CD4-positive, CD25-positive, alpha-beta regulatory T cell (primary cell): ENCODE measurements around the gene DUSP28. TPM values are rescaled to one million over a fixed set of nuclear protein-coding genes. Genes with fewer than 3 reads are reported as not detected.

Source experiments
- ATAC-seq, 2 donors: fragments of 150-1000 bp; cut with Tn5 transposase; one replicate each; pipeline ENCODE4 v1.10.0; 2021; ENCODE audit warnings: low read depth in 2 of 2, moderate number of reproducible peaks in 2 of 2, moderate library complexity in 1 of 2
- DNase-seq, 3 donors: peaks; one replicate each; pipeline versions ENCODE4 v3.0.0 to v3.0.0-alpha.2; 2012 to 2022; ENCODE audit warnings: mixed read lengths in 1 of 3
- H3K27ac ChIP-seq: one replicate; pipeline ENCODE4 v1.7.0; 2013; ENCODE audit warnings: mild to moderate bottlenecking, low read length; ENCODE audit not compliant: insufficient read depth, poor library complexity, severe bottlenecking
- H3K27me3 ChIP-seq: one replicate; pipeline ENCODE4 v1.7.0; 2013; ENCODE audit warnings: low read length; ENCODE audit not compliant: control insufficient read depth, insufficient read depth
- H3K36me3 ChIP-seq: one replicate; pipeline ENCODE4 v1.7.0; 2013; ENCODE audit warnings: mild to moderate bottlenecking, low read length, moderate library complexity; ENCODE audit not compliant: control insufficient read depth, insufficient read depth
- H3K4me1 ChIP-seq: 2 replicates; pipeline ENCODE4 v1.7.0; 2013; ENCODE audit warnings: mild to moderate bottlenecking, low read length; ENCODE audit not compliant: insufficient read depth, control insufficient read depth, poor library complexity, severe bottlenecking
- H3K4me3 ChIP-seq: one replicate; pipeline ENCODE4 v1.7.0; 2013; ENCODE audit warnings: low read depth, mild to moderate bottlenecking, low read length, moderate library complexity
- H3K9me3 ChIP-seq, 2 experiments: 1 replicate in 1 of 2; 2 replicates in 1 of 2; pipeline ENCODE4 v1.7.0; 2013; ENCODE audit warnings: low read length in 2 of 2, mild to moderate bottlenecking in 1 of 2, moderate library complexity in 1 of 2; ENCODE audit not compliant: control insufficient read depth in 2 of 2
- H3K27ac Mint-ChIP-seq, 3 donors: one replicate each; pipeline ENCODE4 v1.8.0; 2020 to 2022; ENCODE audit warnings: mild to moderate bottlenecking in 3 of 3, mixed read lengths in 3 of 3, moderate library complexity in 2 of 3
- H3K27me3 Mint-ChIP-seq: one replicate; pipeline ENCODE4 v1.8.0; 2022; ENCODE audit warnings: mild to moderate bottlenecking, mixed read lengths
- H3K36me3 Mint-ChIP-seq: one replicate; pipeline ENCODE4 v1.8.0; 2020; ENCODE audit warnings: mixed read lengths
- H3K4me1 Mint-ChIP-seq, 4 donors: one replicate each; pipeline ENCODE4 v1.8.0; 2020 to 2022; ENCODE audit warnings: mixed read lengths in 4 of 4, mild to moderate bottlenecking in 1 of 4
- H3K4me3 Mint-ChIP-seq, 4 donors: one replicate each; pipeline ENCODE4 v1.8.0; 2020 to 2022; ENCODE audit warnings: mild to moderate bottlenecking in 4 of 4, mixed read lengths in 4 of 4, moderate library complexity in 3 of 4
- H3K9me3 Mint-ChIP-seq, 7 donors: one replicate each; pipeline ENCODE4 v1.8.0; 2020 to 2022; ENCODE audit warnings: mixed read lengths in 7 of 7, mild to moderate bottlenecking in 3 of 7, moderate library complexity in 2 of 7
- polyA plus RNA-seq, 4 donors: library from polyadenylated mRNA; unstranded; fragments of 300-500 nt; fragmentation: Illumina TruSeq; gene quantifications; one replicate each; pipeline ENCODE4 v1.2.3, GENCODE V29; 2021
- total RNA-seq: library from RNA; stranded (reverse); gene quantifications from one replicate; pipeline ENCODE4 v1.2.3, GENCODE V29; 2022

Gene DUSP28
- total and polyA plus RNA-seq, 5 donors from 2014 or later, result 8.3 to 27.2 (median 17.4) TPM

GRCh38 chr2:240522406-240522805 is 37.8 kb upstream of the DUSP28 start:
- Mint-ChIP-seq H3K27ac (no peak overlapping the region), H3K4me3 (no peak overlapping the region), H3K9me3 (peaks cover 0 to 4% (median 2%) of the 10 kb centered on the region in 7 donors), H3K27me3 (no peaks in the 10 kb centered on the region), H3K4me1 (peaks cover 0 to 7% (median 3%) of the 10 kb centered on the region in 4 donors), H3K36me3 (peaks cover 44% of the 10 kb centered on the region)
- Histone ChIP-seq H3K27me3 (no peaks in the 10 kb centered on the region), H3K4me1 (no peaks in the 10 kb centered on the region), H3K27ac (no peak overlapping the region), H3K4me3 (no peak overlapping the region), H3K9me3 (peaks cover 2 to 13% of the 10 kb centered on the region in 2 experiments), H3K36me3 (peaks cover 24% of the 10 kb centered on the region)
- DNase-seq, result no peak
- ATAC-seq, result no peak

- Histone ChIP-seq H3K36me3 (peaks cover 24% of the 10 kb centered on the region), H3K4me1 (no peaks in the 10 kb centered on the region), H3K9me3 (peaks cover 2 to 13% of the 10 kb centered on the region in 2 experiments), H3K27ac (no peak overlapping the region), H3K4me3 (no peak overlapping the region), H3K27me3 (no peaks in the 10 kb centered on the region)
- H3K36me3 Mint-ChIP-seq, result peaks cover 48% of the 10 kb centered on the region
- no peak for ATAC-seq
- H3K4me1 Mint-ChIP-seq, result peaks cover 0 to 7% (median 3%) of the 10 kb centered on the region in 4 donors
- no peak for DNase-seq
- no peaks in the 10 kb centered on the region for H3K27me3 Mint-ChIP-seq
- H3K9me3 Mint-ChIP-seq, result peaks cover 0 to 4% (median 2%) of the 10 kb centered on the region in 7 donors
- no peak overlapping the region for H3K27ac Mint-ChIP-seq
- no peak overlapping the region for H3K4me3 Mint-ChIP-seq
These were observed 36.5 kb upstream of the DUSP28 start for GRCh38 chr2:240523451-240524281.

GRCh38 chr2:240524963-240525718 is 35.0 kb upstream of the DUSP28 start:
- Mint-ChIP-seq H3K9me3 (peaks cover 0 to 7% (median 3%) of the 10 kb centered on the region in 7 donors), H3K36me3 (peaks cover 59% of the 10 kb centered on the region), H3K27me3 (no peaks in the 10 kb centered on the region), H3K4me3 (no peak overlapping the region), H3K4me1 (peaks cover 0 to 6% (median 2%) of the 10 kb centered on the region in 4 donors), H3K27ac (no peak overlapping the region)
- Histone ChIP-seq H3K4me1 (no peaks in the 10 kb centered on the region), H3K4me3 (no peak overlapping the region), H3K9me3 (peaks cover 2 to 14% of the 10 kb centered on the region in 2 experiments), H3K27ac (no peak overlapping the region), H3K36me3 (peaks cover 27% of the 10 kb centered on the region), H3K27me3 (no peaks in the 10 kb centered on the region)
- DNase-seq (no peak), ATAC-seq (no peak)

- Histone ChIP-seq H3K36me3 (peaks cover 27% of the 10 kb centered on the region), H3K27ac (no peak overlapping the region), H3K4me1 (no peaks in the 10 kb centered on the region), H3K4me3 (no peak overlapping the region), H3K27me3 (no peaks in the 10 kb centered on the region), H3K9me3 (peaks cover 2 to 19% of the 10 kb centered on the region in 2 experiments)
- Mint-ChIP-seq H3K36me3 (peaks cover 59% of the 10 kb centered on the region), H3K9me3 (peaks cover 0 to 7% (median 3%) of the 10 kb centered on the region in 7 donors), H3K27ac (no peak overlapping the region), H3K27me3 (no peaks in the 10 kb centered on the region), H3K4me3 (no peak overlapping the region), H3K4me1 (peaks cover 0 to 2% (median under 1%) of the 10 kb centered on the region in 4 donors)
- ATAC-seq (no peak), DNase-seq (no peak)
These were observed 34.4 kb upstream of the DUSP28 start for GRCh38 chr2:240525802-240526201.

- Histone ChIP-seq H3K27ac (no peak overlapping the region), H3K4me1 (no peaks in the 10 kb centered on the region), H3K9me3 (peaks cover 8 to 25% of the 10 kb centered on the region in 2 experiments), H3K36me3 (peaks cover 34% of the 10 kb centered on the region), H3K4me3 (no peak overlapping the region), H3K27me3 (no peaks in the 10 kb centered on the region)
- Mint-ChIP-seq H3K36me3 (peaks cover 65% of the 10 kb centered on the region), H3K9me3 (peaks cover 0 to 11% (median 6%) of the 10 kb centered on the region in 7 donors), H3K4me3 (no peak overlapping the region), H3K27me3 (peaks cover under 1% of the 10 kb centered on the region), H3K27ac (no peak overlapping the region), H3K4me1 (no peaks in the 10 kb centered on the region)
- no peak for DNase-seq
- no peak for ATAC-seq
These were observed 33.6 kb upstream of the DUSP28 start for GRCh38 chr2:240526521-240526920.

- Mint-ChIP-seq H3K9me3 (peaks cover 2 to 18% (median 11%) of the 10 kb centered on the region in 7 donors), H3K36me3 (peaks cover 70% of the 10 kb centered on the region), H3K27ac (peak overlapping the region in 1 of 3 donors; percentile 78), H3K27me3 (peaks cover 4% of the 10 kb centered on the region), H3K4me3 (no peak overlapping the region), H3K4me1 (no peaks in the 10 kb centered on the region)
- no peak overlapping the region for H3K4me3 ChIP-seq
- no peak for ATAC-seq
- H3K4me1 ChIP-seq, result no peaks in the 10 kb centered on the region
- no peak for DNase-seq
- peaks cover 38% of the 10 kb centered on the region for H3K36me3 ChIP-seq
- H3K9me3 ChIP-seq, result peaks cover 15 to 33% of the 10 kb centered on the region in 2 experiments
- H3K27me3 ChIP-seq, result no peaks in the 10 kb centered on the region
- H3K27ac ChIP-seq, result no peak overlapping the region
These were observed 32.9 kb upstream of the DUSP28 start for GRCh38 chr2:240527153-240527750.

- Histone ChIP-seq H3K9me3 (peaks cover 19 to 41% of the 10 kb centered on the region in 2 experiments), H3K36me3 (peaks cover 33% of the 10 kb centered on the region), H3K27ac (no peak overlapping the region), H3K27me3 (no peaks in the 10 kb centered on the region), H3K4me3 (no peak overlapping the region), H3K4me1 (no peaks in the 10 kb centered on the region)
- Mint-ChIP-seq H3K4me1 (no peaks in the 10 kb centered on the region), H3K36me3 (peaks cover 73% of the 10 kb centered on the region), H3K27ac (no peak overlapping the region), H3K4me3 (no peak overlapping the region), H3K9me3 (peaks cover 5 to 23% (median 15%) of the 10 kb centered on the region in 7 donors), H3K27me3 (peaks cover 4% of the 10 kb centered on the region)
- ATAC-seq, result no peak
- DNase-seq, result no peak
These were observed 31.6 kb upstream of the DUSP28 start for GRCh38 chr2:240528406-240529040.
